Muscle of arm (tissue), 14 donors: ENCODE results near the gene ACTL6B. TPM values are rescaled to one million over a fixed set of nuclear protein-coding genes. Genes with fewer than 3 reads are reported as not detected.
A peak's percentile ranks its signal among the peaks of the same experiment; 100 is the strongest.
"Not testable (repeated sequence)": the region's sequence is repeated elsewhere in the genome, so short reads cannot be mapped to it uniquely, and the experiment has no call there.

Source experiments
- DNase-seq: peaks from one replicate; pipeline ENCODE4 v3.0.0-alpha.2; 2013
- long read RNA-seq, 11 donors: transcript quantifications; one replicate each; lab custom pipeline, GENCODE V29; 2026
- polyA plus RNA-seq, 12 donors: library from polyadenylated mRNA; unstranded; fragments of 120-200 nt; gene quantifications; one replicate each; pipeline ENCODE4 v1.2.1, GENCODE V29; 2013; ENCODE audit not compliant: insufficient read length in 12 of 12

ACTL6B gene
- under 1 TPM in 3 of 12 donors, not detected in 9; 0.21 to 0.30 (median 0.28) TPM for polyA plus RNA-seq
- long read RNA-seq, donor 1, result 0 reads
- long read RNA-seq, donor 2, result 0 reads
- long read RNA-seq, donor 3, result 0 reads
- long read RNA-seq, donor 4, result 0 reads
- long read RNA-seq, donor 5, partial matches to known transcripts, result 379 of 391 reads
- long read RNA-seq, donor 5, other reads (novel, unspliced or antisense), result 12 of 391 reads
- long read RNA-seq, donor 6, result 0 reads
- long read RNA-seq, donor 7, result 0 reads
- long read RNA-seq, donor 8, result 0 reads
- long read RNA-seq, donor 9, result 0 reads
- long read RNA-seq, donor 10, partial matches to known transcripts, result 205 of 211 reads
- long read RNA-seq, donor 10, other reads (novel, unspliced or antisense), result 6 of 211 reads
- long read RNA-seq, donor 11, result 0 reads

DNA sequence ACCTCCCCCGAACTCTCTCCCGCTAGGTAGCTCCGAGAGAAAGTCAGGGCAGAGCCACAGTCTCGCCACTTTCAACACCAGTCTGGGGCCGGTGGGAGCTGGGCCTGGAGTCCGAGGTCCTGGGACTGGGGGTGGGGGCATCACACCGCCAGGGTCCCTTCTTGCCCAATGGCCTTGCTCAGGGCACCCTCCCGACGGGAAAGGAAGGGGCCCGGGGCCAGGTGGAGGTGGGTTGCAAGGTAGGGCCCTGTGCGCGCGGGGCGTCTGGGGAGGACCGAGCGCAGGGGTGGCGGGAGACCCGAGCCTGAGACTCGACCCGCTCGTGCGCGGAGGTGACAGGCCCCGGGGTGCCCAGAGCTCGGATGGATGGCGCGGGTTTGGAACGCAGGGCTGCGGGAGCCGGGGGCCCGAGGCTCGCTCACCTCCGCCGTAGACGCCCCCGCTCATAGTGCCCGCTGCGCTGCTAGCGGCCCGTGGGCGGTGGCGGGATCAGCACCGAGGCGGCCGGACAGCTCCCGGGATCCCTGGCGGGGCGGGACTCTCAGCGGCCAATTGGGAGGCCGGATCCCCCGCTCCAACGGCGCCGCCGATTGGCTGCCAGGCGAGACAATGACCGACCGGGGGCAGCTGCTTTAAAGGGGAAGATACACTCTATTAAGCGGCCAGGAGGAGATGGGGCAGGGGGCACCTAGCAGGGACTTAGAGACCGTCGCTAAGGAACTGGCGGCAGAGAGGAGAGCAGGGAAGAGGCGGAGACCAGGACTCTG is at the start of gene ACTL6B:
TSS of gene ACTL6B (minus strand) at position 541 of the 767 bp plus-strand sequence. CDS start at position 447, 94 bp downstream.
- DNase-seq, result peak; percentile 65

DNA sequence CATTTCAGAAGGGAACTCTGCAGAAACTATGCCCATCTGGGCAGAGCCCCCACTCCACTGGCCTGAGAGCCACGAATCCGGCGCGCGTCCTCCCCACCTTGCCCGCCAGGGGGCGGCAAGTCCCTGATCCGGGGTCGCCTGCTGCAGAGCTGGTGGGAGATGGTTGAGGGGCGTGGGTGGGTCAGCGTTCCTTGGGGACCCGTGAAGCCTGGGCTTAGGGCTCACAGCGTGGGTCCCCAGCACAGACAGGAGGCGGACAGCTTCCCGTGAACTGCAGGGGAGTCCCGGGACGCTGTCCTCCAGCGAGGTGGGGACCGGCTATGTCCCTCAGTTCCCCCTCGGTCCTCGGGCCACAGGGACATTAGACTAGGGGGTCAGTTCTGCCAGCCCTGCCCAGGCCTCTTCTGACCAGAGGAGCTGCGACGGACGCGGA is 49.1 kb upstream of the ACTL6B start:
- DNase-seq, result peak; percentile 89

DNA sequence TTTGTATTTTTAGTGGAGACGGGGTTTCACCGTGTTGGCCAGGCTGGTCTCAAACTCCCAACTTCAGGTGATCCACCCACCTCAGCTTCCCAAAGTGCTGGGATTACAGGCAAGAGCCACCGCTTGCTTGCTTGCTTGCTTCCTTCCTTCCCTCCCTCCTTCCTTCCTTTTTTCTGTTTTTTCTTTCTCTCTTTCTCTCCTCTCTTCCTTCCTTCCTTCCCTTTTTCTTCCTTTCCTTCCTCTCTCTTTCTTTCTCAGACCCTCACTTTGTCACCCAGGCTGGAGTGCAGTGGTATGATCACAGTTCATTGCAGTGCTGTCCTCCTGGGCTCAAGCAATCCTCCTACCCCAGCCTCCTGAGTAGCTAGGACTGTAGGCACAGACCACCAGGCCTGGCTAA is 44.8 kb upstream of the ACTL6B start:
- not testable (repeated sequence) for DNase-seq

DNA sequence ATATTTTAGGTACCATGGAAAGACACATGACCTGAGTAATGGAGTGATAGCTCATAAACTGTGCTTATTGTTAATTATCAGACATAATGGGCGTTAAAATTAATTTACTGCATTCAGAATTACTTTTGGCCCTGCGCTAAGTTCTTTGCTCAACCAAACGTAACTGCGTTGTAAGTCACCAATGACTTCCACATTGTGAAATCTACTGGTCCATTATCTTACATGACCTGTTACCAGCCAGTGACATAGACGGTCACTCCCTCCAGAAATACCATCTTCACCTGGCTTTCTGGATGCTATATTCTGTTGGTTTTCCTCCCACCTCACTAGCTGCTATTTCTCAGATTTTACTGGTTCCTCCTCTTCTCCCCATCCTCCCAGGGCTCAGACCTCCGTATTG is 42.8 kb upstream of the ACTL6B start:
- no peak for DNase-seq

DNA sequence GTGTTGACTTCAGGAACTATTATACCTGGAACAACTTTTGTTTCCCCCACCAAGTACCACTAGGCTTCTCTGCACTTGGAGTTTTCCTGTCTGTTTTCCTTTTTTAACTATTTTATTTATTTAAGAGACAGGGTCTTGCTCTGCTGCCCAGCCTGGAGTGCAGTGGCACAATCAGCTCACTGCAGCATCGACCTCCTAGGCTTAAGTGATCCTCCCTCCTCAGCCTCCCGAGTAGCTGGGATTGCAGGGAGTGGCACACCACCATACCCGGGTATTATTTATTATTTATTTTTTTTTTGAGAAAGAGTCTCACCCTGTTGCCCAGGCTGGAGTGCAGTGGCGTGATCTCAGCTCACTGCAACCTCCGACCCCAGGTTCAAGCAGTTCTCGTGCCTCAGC is 39.9 kb upstream of the ACTL6B start:
- DNase-seq, result no peak

DNA sequence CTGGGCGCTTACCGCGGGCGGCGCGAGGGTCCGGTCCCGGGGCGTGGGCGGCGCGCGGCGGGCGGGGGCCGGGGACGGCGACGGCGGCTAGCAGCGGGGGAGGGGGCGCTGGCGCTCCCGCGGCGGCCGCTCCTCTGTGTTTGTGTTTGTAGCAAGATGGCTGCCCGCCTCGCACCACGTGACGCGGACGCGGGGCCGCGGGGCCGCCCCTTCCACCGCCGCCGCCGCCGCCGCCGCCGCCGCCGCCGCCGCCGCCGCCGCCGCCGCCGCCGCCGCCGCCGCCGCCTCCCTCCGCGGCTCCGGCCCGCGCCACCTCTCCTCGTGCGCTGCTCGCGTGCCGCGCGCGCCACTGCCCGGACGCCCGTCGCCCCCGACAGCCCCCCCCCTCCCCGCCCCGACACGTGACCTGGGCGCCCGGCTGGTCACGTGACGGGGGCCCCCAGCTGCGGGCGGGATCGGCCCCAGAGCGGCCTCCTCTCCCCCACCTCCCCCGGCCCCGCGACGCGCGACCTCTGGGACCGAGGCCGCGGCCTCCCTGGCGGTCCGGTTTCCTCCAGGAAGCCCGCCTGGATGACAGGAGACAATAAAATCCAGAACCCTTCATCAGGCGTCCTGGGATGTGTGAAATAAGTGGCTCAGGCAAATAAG is 38.0 kb upstream of the ACTL6B start, which contains the start of gene GIGYF1:
TSS of gene GIGYF1 (minus strand) at position 153 of the 648 bp plus-strand sequence. CDS start 6,012 bp downstream, outside the sequence.
- DNase-seq, result peak; percentile 67

DNA sequence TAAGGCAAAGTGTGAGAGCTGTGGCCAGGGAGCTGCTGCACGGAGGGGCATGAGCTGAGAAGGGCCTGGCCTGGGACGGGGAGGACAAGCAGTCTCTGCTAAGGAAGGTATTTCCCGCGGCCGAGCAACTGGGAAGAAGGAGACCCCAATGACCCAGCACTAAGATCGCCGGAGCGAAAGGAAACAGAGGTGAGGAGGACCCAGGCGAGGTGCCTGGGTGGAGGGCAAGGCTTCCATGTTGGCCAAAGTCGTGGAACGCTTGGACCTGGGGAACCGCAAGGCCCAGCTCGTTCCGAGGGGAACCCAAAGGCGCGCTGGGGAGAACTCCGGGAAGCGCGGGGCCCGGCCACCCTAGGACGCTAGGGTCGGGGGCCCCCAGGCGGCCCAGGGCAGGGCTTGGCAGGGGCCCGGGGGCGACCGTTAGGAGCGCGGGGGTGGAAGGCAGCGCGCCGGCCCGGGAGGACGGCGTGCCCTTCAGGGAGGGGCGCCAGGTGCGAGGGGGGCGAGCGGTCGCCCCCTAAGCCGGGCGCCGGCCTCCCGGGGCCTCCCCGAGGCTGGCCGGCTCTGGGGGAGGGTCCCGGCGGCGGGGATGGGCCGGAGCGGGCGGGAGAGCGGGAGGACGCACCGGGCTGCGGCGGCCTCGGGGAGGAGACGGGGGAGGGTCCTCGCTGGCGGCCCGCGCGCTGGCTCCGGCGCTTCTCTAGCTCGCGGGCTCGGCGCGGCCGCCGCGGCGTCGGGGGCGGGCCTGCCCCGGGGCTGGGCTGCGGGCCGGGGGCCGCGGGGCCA is 37.3 kb upstream of the ACTL6B start:
- DNase-seq, result no peak

DNA sequence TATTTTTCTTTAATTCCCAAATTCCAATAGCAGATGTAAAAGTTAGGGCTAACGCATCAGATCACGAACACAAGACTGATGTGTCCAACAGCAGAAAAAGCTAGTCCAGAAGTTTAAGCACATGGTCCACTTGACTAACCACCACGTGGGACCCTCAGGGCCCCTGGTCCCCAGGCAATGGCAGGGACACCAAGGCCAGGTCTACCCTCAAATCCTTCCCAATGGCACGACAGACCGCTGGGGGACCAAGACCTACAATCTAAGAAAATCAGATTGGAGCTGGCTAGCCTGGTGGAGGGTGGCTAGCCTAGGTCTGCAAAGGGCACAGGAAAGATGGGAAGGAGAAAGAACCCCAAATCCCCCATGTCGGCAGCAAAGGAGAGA is 36.3 kb upstream of the ACTL6B start:
- DNase-seq, result no peak

DNA sequence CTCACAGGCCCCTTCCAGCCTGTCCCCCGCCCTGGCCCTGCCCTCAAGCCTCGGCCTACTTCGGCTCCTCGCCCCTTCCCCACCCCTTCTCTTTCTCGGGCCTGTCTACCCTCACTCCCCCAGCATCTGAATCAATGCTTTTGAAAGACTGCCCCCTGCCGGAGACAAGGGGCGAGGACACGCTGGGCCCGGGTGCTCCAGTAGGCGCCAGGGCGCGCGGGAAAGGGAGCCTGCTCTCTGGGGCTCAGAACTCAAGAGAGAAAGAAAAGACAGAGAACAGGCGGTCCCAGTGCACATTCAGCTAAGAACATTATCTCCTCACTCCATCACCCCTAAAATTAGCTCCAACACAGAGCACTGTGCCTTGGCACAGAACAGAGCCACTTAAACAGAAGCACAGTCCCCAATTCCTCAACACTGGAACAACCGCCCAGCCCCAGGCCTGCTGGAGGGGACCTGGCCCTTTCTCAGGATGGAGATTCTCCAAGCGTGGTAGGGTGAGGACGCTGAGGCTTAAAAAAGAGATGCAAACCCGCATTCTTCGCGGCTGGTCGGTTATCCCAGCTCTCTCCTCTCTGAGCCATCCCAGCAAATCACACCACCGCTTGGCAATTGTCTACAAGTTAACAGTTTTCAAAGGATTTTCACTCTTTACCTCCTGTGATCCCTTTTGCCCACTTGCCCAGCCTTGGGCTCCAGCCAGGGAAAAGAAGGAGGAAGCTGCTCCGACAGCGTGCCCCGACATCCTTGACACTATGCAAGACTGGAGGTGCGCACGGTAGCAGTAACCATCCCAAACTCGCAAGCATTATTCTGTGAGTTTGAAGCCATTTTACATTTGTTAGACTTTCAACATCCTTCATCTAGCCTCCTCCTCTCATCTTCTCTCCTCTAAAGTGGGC is 35.7 kb upstream of the ACTL6B start:
- peak; percentile 74 for DNase-seq

DNA sequence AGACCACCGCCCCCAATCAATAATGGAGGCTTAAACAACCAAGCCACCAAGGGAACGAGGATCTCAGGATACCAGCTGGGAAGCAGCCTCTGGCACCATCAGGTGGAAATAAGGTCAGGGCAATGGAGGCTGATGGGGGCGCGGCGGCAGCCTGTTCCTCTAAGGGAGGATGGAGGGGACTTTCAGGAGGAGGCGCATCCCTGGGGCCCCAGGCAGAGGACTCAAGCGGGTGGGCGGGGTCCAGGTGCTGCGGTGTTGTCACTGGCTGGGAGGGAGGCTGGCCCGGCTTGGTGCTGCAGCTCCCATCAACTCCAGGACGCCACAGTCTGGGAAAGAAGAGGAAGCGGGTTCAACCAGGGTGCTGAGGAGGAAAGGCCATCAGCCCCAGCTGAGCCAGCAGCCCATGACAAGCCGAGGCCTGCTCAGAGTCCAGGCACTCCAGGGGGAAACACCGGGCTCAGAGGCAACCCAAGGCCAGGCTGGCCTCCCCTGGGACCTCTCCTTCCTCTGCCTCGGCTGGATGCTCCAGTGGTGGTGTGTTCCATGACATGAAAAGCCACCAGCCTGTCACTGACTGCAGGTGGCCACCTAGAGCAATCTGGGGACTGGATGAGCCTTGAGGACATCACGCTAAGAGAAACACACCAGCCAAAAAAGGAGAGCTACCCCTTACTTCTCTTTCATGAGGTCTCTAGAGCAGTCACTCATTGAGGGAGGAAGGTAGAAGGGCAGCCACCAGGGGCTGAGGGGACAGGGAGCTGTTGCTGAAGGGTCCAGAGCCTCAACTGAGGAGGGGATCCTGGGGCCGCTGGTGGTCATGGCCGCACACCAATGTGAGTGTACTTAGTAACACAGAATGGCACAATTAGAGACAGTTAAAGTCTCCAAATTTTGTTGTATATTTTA is 33.2 kb upstream of the ACTL6B start:
- no peak for DNase-seq

DNA sequence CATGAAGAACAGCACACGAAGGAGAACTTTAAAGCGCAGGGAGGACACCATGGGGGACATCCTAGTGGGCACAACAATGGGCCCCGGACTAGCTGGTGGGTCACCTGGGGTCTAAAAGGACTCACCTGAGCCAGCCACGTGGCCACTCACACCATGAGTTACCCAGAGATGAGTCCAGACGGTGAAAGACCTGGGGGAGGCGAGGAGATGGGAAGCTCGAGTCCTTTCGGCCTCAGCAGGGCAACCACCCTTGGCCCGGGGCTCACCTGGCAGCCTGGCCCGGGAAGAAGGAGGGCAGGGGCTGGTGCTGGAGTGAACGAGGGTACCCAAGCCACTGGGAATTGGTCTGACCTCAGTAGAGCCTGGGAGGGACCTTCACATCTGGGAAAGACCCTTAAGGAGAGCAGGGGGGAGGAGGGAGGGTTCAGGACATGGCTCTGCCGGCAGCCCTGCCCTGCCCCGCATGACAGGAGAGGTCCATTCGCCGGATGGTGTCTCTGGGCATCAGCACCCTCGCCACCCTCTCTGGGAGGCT is 32.1 kb upstream of the ACTL6B start:
- no peak for DNase-seq

DNA sequence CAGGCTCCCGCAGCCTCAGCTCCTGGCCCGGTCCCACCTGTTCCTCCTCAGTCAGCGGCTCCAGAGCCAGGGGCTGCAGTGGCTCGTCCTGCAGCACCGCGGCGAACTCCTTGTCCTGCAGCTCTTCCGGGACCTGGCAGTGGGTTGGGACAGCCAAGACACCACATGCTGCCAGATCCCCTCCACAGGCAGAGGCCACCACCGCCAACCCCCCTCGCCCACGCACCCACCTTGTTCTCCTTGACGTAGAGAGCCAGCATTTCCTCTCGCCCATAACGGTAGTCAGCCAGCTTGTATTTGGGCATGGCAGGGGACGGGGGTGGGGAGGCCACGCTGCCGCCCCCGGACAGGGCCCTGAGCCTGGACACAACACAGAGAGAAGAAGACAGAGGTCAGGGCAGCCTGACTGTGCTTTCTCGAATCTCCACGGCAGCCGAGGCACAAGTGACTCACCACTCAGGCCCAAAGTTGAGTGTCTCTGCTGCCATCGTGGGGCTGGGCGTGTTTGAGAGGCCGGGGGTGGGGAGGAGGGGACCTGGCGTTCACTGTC is 31.6 kb upstream of the ACTL6B start:
- no peak for DNase-seq

DNA sequence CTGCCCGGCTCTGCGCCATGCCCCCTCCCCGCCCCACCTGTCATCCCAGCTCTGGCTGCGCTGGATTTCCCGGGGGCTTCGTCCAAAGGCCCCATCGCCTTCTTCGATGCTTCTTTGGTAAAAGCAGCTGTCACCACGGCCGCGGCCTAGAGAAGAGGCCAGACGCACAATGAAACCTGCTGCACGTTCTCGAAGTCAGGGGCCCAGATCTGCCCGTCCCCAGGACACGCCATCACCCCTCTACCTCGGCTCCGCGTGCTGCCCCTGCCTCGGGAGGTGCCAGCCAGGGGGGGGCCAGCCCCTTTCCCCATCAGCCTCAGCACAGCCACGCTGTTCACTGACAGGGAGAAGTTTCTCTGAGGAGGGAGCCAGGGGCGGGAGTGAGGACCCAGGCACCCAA is 31.0 kb upstream of the ACTL6B start:
- DNase-seq, result no peak

DNA sequence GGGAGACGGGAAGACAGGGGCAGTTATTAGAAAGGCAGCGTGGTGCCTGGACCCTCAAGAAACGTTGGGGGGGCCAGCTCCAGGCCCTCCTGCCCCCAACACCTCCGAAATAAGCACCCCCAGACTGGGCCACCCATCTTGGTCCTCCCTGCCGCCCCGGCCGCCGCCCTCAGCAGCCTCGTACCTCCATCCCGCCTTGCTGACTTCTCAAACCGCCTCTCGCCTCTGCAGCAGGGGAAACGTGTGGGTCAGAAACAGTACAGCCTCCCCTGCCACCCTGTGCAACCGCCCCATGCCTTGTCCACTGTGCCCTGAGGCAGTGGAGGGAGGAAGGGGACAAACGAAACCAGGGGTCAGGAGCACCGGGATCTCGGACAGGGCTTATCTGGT is 30.6 kb upstream of the ACTL6B start:
- no peak for DNase-seq

DNA sequence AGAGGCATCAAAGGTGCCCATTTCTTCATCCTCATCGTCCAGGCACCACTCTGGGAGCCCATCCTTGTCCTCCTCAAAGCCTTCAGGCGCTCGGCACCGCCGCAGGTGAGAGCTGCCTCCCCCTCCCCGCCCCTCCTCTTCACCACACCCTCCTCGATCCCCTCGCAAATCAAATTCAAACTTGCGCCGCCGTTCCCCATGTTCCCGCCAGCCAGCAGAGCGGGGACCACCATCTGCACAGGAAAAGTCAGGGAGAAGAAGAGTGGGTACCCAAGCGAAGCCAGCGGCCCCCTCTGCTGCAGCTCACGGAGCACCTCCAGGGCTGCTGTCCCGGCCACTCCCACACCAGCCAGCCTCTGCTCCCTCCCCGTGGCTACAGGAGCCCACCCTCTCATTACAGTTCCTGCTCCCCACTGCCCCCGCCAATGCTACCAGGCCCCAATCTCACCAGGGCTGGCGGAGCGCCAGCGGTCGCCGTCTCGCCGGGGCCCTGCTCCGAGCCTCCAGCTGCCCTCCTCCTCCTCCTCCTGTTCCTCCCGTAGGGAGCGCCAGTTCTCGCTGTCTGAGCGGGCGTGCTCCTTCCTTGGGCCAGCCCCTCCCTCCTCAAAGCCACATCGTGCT is 30.1 kb upstream of the ACTL6B start:
- no peak for DNase-seq

DNA sequence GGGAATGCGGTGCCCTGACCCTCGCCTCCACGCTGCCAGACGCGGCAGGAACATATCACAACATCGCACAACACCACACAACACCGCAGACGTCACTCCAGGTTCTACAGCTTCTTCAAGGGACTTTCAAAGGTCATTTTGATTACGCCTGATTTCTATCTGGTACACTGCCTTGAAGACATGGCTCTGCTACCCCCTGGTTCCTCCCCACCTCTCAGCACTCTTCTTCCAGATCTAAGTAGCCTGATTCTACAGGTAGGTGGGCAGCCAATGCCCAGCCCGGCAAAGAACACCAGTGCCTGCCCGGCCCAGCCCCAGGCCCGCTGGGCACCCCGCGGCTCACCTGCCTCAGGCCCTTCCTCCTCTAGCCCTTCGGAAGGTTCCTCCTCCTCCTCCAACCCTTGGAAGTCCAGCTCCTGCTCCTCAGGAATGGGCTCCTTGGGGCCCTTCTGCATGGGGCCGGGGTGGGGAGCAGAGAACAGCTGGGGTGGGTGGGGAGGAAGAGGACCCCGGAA is 29.4 kb upstream of the ACTL6B start:
- DNase-seq, result no peak

DNA sequence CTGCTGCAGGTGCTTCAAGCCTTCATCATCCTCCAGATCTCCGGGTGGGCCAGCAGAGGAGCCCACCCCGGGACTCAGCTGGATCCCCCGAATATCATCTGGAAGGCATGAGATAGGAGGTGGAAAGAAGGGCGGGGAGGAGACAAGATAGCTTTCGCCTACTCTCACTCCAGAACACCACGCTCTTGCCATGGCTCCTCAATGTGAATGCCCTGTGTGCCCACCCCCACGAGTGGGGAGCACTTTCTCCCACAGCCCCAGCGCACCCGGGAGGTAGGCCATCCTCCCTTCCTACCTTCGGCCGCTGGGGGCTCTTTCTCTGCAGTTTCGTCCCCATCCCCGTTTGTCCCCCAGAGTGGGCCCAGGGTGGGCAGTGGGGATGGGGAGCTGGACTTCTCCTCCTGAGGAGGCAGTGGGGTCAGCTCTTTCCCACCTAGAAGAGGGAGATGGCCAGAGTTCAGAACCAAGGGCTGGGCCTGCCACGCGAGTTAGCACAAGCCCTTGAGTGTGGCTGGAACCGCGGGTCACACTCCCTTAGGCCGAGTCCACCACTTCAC is 28.9 kb upstream of the ACTL6B start:
- no peak for DNase-seq

DNA sequence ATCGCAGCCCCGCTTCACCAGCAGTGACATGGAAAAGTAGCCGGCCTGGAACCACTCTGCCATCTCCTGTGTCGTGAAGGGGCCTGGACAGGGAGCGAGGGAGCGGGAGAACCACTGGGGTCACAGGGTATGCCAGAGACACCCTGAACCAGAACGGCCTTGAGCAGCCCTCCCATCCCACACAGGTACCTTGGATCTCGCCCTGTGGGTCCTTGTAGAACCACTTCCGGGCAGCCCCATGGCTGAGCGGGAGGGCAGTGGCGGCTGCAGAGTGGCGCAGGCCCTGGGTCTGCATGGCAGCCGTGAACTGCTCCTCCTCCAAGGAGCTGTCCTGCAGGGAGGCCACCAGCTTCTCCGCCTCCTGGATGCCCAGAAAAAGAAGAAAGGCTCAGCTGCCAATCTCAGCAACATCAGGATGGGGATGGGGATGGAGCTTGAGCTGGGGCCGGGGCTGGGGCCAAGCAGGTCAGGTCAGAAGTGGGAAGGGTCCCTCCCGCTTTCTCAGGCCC is 28.3 kb upstream of the ACTL6B start:
- DNase-seq, result no peak
